Left ventricle myocardium superior (tissue), 1 donor: Measurements from ENCODE around the gene GRIN2A. TPM values are rescaled to one million over a fixed set of nuclear protein-coding genes. Genes with fewer than 3 reads are reported as not detected.

ENCODE experiments used
- ATAC-seq: fragments of 200-7000 bp; cut with Tn5 transposase; one replicate; pipeline ENCODE4 v1.9.1; 2020; ENCODE audit warnings: mild to moderate bottlenecking, moderate library complexity
- DNase-seq: peaks from one replicate; pipeline ENCODE4 v3.0.0-alpha.2; 2020
- intact Hi-C: fragments of 100-400 bp; cut with micrococcal nuclease; formaldehyde crosslinking; loops from one replicate; pipeline ENCODE4 v1.11.0; 2022
- total RNA-seq: library from RNA; stranded (reverse); fragmentation: NEBNext Ultra II Directional; extraction: Animal tissue kit (Norgen Biotek cat#: 25700); gene quantifications from one replicate; pipeline ENCODE4 v1.2.1, GENCODE V29; 2021
- donor health status: DM: no; HTN: yes; CAD: no; lungs with severe emphysema.

GRIN2A gene
- total RNA-seq, 1 donor from 2014 or later, result 3.6 TPM

- DNase-seq (no peak), ATAC-seq (no peak)
- intact Hi-C loops, result no loop called here
Measured at GRCh38 chr16:10003486-10003885, 178.7 kb downstream of the GRIN2A start.

DNA sequence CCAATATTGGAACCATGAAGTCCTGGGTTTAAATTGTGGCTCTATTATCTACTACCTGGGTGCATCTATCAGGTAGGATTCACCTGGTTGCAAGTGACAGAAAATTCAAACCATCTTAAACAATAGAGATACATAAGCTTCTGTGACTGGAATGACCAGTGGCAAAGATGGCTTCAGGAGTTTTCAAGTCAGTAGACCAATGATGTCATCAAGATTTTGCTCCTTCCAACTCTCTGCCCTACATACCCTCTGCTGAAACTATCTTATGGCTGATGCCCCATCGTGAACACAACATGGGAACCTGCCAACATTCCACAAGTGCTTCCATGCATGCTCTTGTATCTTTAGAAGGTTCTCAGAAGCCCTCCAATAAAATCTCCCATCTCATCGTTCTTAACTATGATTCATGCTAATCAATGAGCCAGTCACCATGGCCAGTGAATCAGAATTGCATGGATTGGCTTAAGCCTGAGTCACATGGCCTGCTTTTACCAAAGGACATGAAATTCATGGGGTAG lies 180.9 kb downstream of the GRIN2A start:
- no peak for DNase-seq
- intact Hi-C loops, result no loop called here
- no peak for ATAC-seq

DNA sequence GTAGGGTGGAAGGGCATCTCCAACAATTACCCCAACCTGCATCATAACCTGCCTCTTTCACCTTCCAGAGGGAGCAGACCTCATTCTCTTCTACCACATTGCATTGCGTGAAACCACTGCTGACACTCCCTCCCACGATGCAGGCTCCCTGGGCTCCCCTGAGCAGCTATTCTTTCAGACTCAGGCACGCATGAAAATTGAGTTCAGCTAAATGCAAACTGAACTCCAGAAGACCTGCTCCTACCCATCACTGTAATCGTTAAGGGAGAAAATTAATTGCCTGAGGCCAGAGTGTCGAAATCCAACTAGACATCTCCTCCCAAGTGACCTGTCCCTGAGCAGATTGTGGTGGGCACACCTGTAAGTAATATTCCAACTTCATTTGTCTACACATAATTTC lies 186.0 kb downstream of the GRIN2A start:
- ATAC-seq (no peak), DNase-seq (no peak)
- intact Hi-C loops, result no loop called here

DNA sequence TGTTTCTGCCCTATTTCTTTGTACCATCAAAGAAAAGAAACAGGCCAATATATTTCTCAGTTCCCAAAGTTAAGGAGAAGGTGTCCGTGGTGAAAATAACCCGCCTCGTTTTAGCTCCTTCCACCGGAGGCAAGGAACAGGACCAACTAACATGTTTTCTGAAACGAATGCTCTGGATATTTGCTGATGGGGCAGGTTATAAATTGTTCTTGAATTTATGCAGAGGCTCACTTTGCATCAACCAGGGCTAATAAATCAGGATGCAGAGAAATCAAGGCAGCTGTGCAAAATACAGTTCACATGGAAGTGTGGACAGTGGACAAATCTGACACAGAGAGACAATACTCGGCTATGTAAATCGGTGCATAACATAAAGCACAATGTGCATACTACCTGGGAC lies 189.8 kb downstream of the GRIN2A start:
- no peak for ATAC-seq
- intact Hi-C loops, result no loop called here
- DNase-seq, result no peak

GRCh38 chr16:9980981-9981380 lies 201.2 kb downstream of the GRIN2A start:
- intact Hi-C loops, result no loop called here
- no peak for ATAC-seq

DNA sequence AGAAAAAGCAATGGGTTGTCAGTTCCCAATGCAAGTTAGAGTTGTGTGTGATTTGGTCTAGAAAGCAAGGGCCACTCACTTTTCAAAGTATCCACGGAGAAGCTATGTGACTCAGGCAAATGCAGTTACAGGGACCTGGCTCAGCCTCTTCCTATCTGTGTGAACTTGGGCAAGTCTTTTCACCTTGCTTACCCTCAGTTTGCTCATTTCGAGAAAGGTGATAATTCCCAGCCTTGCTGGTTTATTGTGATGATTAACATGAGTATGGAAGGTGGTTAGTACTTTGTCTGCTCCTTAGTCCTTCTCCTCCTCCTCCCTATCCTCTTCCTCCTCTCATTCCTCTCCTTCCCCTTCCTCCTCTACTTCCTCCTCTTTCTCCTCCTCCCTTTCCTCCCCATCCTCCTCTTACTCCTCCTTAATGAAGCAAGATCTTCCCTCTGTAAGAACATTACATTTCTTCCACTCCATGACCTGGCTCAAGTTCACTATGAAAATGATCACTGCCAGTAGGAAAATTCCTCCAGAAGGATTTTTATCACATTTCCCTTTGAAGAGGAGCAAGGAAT lies 204.0 kb downstream of the GRIN2A start:
- intact Hi-C loops, result no loop called here
- ATAC-seq (no peak), DNase-seq (no peak)

More at GRCh38 chr16:9980981-9981380, 201.2 kb downstream of the GRIN2A start:
- no peak for DNase-seq

DNA sequence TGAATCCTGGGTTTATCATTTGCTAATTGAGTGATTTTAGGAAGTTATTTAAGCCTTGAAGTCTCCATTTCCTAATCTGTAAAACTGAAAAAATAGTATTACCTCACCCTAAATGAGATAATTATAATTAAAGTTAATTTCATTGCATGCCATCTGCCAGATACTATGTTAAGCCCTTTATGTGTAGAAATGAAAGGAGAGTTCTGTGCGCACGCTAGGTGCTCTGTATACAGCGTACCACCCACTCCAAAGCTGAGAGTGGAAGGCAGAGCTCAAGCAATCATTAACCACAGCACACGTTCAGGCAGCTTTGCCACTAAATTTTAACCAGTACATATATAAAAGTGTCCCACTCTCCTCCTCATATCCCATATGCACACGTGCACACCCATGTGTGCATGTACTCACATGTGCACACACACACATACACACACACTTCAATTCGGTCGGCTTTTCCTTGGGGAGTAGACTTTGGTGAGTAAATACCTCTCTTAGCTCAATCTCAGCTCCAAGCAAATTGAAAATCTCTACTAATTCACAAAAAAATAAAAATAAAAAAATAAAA lies 204.8 kb downstream of the GRIN2A start:
- intact Hi-C loops, result no loop called here
- DNase-seq, result no peak
- ATAC-seq, result no peak

DNA sequence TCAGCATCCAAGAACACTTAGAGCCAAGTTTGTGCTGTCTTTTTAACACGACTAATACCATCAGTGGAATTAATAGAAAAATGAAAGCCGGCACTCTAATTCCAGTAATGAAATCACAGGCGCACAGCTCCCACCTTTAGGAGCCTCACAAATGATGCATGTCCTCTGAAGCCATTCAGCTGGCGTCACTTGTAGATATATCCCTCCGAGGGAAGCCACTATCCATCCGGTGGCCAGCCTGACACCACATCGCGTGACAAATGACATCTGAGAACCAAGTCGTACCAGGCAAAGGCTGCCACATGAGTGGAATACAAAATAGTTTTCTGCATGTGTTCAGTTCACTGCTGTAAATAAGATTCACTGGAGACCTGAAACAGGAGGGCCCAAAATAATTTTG lies 205.6 kb downstream of the GRIN2A start:
- DNase-seq (no peak), ATAC-seq (no peak)
- intact Hi-C loops, result no loop called here

DNA sequence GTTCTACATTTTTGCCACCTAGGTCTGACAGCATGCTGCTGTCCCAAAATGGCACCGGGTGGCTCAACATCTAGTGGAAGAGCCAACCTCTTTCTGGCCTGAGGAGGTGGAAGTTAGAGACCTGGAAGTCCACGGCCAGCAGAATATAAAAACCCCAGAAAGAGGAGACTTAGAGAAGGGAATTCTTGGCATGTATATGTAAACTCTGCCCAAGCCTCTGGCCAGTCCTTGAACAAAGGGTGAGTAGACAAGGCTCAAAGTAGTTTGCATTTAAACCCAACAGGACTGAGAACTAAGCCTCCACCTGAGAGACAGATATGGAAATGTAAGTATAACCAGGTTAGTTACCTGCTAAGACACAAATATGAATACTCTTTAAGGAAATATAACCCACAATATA lies 210.3 kb downstream of the GRIN2A start:
- ATAC-seq (no peak), DNase-seq (no peak)
- intact Hi-C loops, result no loop called here

DNA sequence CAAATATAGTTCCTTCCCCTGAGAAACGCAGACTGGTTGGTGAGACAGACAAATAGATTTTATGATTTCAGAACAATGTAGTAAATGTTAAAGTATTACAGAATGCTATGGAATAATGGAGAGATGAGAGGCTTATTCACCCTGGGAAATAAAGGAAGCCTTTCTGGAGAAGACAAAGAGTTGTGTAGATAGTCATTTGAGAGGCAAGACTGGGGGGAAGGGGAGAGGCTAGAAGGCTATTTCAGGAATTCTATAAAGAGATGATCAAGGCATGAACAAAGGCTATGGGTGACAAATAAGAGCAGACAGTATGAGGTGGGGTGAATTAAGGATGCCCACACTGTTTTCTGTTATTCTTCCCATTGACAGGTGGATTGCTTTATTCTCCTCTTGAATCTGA lies 211.4 kb downstream of the GRIN2A start:
- intact Hi-C loops, result no loop called here
- DNase-seq, result no peak
- ATAC-seq, result no peak

DNA sequence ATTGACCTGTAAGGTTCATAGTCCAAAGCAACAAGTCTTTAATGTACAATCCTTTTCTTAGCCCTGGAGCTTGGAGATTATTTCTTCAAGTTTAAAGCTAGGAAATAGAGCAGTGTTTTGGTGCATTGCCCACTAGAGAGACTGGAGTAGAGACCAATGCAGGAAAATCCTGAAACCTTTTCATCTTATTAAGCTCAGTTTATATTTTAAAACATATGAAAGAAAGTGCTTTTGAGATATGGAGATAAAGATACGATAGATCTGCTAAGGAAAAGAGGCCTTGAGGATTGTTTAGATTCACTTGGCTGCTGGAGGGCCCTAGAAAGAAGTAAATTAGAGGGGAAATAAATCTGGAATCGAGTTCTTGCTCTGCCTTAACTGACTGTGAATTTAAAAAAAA lies 212.0 kb downstream of the GRIN2A start:
- DNase-seq (no peak), ATAC-seq (no peak)
- intact Hi-C loops, result no loop called here

- DNase-seq (no peak), ATAC-seq (no peak)
- intact Hi-C loops, result no loop called here
Measured at GRCh38 chr16:9969580-9969979, 212.6 kb downstream of the GRIN2A start.

GRCh38 chr16:9966569-9967157 lies 215.6 kb downstream of the GRIN2A start:
- intact Hi-C loops, result no loop called here
- no peak for DNase-seq
- ATAC-seq, result no peak

DNA sequence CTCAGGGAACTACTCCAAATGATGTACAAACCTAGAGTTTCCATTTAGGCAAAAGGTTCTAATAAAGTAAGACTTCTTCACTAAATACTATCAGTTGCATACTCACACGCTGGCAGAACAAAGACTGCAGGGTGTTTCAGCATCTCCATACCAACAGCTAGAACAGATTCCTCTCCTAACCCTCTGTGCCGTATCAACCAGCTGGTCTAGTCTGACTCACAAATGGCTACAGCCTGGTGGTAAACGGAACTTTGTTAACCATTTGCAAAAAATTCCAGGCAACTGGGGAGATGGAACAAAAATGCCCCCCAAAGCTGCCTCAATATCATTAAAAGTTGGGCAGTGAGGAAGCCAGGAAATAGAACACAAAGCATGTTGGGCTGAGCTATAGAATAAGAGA lies 217.1 kb downstream of the GRIN2A start:
- ATAC-seq, result no peak
- no peak for DNase-seq
- intact Hi-C loops, result no loop called here

DNA sequence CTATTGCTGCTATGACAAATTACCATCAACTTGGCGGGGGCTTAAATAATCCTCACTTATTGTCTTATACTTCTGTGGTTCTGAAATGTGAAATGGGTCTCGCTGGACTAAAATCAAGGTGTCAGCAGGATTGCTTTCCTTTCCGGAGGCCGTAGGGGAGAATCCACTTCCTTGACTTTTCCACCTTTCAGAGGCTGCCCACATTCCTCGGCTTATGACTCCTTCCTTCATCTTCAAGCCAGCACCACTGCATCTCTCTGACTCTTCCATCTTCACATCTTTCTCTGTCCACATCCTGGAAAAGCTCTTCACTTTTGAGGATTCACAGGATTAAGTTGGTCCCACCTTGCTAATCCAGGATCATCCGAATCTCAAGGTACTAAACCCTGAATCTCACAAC lies 217.8 kb downstream of the GRIN2A start:
- intact Hi-C loops, result no loop called here
- DNase-seq, result no peak

GRCh38 chr16:9957433-9957832 lies 224.8 kb downstream of the GRIN2A start:
- DNase-seq (no peak), ATAC-seq (no peak)
- intact Hi-C loops, result no loop called here

More for the DNA sequence above, 217.8 kb downstream of the GRIN2A start:
- ATAC-seq, result no peak

- intact Hi-C loops, result no loop called here
- ATAC-seq (no peak), DNase-seq (no peak)
Measured at GRCh38 chr16:9957002-9957401, 225.2 kb downstream of the GRIN2A start.

DNA sequence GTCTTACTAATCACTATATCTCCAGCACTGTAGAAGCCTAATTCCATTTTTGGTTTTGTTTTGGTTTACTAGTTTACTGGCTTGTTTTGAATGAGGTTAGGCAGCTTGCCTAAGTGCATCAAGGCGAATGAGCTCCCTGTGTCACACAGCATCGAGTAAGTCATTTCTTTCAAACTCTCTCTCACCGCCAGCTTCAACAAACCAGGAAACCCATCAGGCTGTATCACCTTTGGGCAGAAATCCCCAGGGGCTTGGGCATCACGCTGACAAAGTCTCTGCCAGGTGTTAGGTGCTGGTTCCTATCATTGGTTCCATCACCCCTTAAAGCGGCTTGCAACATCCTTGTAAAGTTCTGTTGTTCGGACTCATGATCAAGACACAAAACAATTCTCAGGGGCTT lies 226.6 kb downstream of the GRIN2A start:
- intact Hi-C loops, result no loop called here
- no peak for ATAC-seq

GRCh38 chr16:9953908-9954570 lies 228.2 kb downstream of the GRIN2A start:
- ATAC-seq (peak; percentile 69), DNase-seq (no peak)
- intact Hi-C loops, result no loop called here

More for the DNA sequence above, 226.6 kb downstream of the GRIN2A start:
- DNase-seq, result no peak

- intact Hi-C loops, result no loop called here
- no peak for DNase-seq
- ATAC-seq, result no peak
Measured at GRCh38 chr16:9950658-9951057, 231.6 kb downstream of the GRIN2A start.
